Fibroblast of skin of back (primary cell): ENCODE measurements around the gene FHL2.
A peak's percentile ranks its signal among the peaks of the same experiment; 100 is the strongest.

ENCODE experiments used
- DNase-seq: peaks from one replicate; pipeline ENCODE4 v3.0.0-alpha.2; 2013

The FHL2 gene

DNA sequence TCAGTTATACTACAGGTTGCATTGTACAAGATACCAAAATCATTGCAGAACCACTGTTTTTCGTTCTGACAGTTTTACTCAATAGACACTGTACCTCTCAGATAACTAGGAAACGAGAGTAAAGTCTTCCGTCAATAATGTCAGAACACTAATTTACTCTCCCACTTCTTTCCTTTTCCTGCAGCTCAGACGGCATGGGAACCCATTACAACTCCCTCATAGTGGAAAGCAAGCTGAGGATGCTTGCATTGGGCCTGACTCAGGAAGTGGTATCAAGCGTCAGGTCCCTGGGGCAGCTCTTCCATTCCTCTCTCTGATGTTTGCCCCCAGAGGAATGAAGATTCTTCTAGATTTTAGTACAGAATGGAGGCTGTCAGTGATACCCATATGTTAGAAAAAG is 23.9 kb upstream of the FHL2 start:
- DNase-seq, result no peak

DNA sequence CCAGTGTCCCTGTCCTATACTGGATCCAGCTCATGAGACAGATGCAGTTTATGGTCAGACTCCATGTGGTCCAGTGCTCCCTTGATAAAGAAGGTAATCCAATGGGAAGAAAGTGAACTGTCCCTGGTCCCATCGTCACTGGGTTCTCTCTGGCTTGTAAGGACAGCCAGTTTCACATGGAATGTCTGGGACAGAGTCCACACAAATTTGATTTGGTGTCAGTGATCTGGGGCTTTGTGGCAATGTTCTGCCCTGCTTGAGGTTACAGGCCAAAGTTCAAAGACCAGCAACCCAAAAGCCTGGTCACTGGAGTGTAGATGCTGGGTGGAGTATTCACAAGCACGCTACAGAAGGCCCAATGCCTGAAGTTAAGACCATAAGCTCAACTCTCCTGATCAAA is 22.2 kb upstream of the FHL2 start:
- no peak for DNase-seq

DNA sequence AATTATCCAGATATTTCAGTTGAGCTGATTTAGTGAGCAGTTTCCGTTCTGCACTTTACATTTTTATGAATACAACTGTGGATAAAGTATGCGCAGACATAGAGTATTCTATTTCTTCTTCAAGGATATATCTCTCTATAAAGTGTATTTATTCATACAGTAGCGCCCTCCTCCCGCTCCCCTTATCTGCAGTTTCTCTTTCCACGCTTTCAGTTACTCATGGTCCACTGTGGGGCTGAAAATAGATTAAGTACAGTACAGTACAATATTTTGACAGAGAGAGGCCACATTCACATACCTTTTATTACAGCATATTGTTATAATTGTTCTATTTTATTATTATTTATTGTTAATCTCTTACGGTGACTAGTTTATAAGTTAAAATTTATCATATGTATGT is 19.7 kb upstream of the FHL2 start:
- DNase-seq, result no peak

GRCh38 chr2:105417857-105418436 is 19.1 kb upstream of the FHL2 start:
- DNase-seq, result peak; percentile 65

DNA sequence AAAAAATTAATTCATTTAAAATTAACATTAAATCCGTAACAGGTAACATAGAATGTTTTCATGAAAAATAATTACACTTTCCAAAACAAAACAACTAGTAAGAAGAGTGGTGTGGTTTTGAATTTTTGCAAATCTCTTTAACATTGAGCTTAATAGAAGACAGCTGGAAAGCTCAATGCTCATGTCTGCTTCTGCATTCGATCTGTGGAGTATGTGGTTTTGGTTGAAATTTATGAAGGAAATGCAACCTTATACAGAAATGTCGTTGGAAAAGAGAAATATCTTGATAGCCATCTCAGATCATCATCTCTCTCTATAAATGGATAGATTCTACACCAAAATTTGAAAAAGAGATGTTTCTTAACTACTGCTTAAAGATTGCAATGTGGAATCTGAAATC is 17.3 kb upstream of the FHL2 start:
- no peak for DNase-seq

GRCh38 chr2:105415007-105415406 is 16.2 kb upstream of the FHL2 start:
- DNase-seq, result no peak

DNA sequence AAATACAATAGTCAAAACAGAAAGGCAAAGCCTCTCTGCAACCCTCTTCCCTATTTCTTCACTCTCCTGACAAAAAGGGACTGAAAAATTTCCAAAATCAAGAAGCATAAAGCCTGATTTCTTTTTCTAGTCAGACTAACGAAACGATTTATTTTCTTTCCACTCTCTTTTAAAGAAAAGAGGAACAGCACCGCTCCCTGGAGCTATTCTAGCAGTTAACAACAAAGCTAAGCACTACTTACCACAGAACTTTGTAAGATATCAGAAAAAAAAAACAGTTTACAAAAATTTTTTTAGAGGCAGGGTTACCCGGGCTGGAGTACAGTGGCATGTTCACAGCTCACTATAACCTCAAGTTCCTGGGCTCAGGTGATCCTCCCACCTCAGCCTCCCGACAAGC is 14.4 kb upstream of the FHL2 start:
- DNase-seq, result no peak

- DNase-seq, result no peak
Measured at GRCh38 chr2:105412584-105412983, 13.7 kb upstream of the FHL2 start.

DNA sequence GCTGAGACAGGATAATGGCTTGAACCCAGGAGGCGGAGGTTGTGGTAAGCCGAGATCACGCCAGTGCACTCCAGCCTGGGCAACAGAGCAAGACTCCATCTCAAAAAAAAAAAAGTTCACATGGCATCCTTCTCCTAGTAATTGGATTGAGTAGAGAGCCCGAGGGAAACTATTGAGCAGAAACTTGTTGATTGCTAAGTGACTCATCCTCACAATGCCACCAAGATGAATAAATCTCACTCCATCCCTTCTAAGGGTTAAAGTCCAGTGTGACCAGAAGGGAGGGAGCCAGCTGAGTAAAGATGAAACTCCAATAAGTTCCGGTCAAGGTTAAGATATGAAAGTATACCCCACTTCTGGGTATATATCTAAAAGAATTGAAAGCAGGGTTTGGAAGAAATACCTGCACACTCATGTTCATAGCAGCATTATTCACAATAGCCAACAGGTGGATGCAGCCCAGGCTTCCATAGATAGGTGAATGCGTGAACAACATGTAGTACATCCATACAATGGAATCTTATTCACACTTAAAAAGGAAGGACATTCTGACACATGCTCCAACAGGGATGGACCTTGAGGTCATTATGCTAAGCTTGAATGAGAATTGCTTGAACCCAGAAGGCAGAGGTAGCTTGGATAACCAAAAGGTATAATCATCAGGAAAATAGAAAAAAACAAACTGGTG is 13.0 kb upstream of the FHL2 start:
- DNase-seq, result no peak

DNA sequence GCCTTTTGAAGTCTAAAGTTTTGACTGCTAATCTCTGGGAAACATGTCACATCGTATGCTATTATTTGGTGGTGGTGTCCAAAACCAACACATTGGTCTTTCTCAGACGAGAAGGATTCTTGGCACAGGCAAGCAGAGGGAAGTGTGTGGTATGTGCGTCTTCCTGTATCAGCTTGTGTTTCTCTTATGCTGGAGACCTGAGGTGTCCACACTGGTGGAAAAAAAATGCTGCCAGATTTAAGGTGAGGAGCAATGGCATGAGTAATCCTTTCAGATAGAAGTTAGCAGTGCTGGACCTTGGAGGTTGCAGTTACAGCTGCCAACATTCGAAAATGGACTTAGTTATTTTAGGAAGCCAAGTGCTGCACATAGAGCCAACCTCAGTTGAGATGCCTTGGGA is 11.7 kb upstream of the FHL2 start:
- peak; percentile 44 for DNase-seq

- peak; percentile 73 for DNase-seq
Measured at GRCh38 chr2:105409717-105410116, 10.9 kb upstream of the FHL2 start.

- no peak for DNase-seq
Measured at GRCh38 chr2:105407946-105408743, 9.3 kb upstream of the FHL2 start.

- peak; percentile 92 for DNase-seq
Measured at GRCh38 chr2:105406221-105406620, 7.4 kb upstream of the FHL2 start.

DNA sequence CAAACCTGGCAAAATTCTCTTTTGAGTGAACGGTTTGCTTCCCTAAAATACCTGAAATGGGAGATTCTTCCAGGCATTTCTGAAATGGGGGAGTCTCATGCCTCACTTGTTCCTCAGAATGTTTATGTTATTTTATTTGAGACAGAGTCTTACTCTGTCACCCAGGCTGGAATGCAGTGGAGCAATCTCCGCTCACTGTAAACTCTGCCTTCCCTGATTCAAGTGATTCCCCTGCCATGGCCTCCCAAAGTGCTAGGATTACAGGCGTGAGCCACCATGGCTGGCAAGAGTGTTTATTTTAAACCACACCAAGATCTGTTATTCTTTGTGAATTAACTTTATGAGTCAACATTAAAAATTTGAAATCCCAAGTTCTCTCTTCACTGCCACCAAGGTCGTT is 6.4 kb upstream of the FHL2 start:
- DNase-seq, result peak; percentile 94

DNA sequence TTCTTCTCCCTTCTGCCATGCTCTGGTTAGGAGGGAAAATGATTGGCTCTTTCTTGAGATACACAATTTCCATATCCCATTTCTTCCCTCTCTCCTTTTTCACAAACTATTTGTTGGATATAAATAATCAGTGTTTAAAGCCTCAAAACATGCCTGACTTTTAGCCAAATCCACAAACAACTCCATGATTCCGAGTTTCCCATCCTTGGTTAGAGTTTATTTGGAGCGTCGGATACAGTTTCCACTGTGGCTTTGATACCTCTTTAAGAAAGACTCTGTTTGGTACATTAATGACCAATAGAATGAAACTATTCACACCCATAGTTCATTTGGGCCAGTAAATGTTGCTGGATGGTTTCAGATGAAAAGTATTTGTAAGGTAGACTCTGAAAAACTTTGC is 5.9 kb upstream of the FHL2 start:
- no peak for DNase-seq

DNA sequence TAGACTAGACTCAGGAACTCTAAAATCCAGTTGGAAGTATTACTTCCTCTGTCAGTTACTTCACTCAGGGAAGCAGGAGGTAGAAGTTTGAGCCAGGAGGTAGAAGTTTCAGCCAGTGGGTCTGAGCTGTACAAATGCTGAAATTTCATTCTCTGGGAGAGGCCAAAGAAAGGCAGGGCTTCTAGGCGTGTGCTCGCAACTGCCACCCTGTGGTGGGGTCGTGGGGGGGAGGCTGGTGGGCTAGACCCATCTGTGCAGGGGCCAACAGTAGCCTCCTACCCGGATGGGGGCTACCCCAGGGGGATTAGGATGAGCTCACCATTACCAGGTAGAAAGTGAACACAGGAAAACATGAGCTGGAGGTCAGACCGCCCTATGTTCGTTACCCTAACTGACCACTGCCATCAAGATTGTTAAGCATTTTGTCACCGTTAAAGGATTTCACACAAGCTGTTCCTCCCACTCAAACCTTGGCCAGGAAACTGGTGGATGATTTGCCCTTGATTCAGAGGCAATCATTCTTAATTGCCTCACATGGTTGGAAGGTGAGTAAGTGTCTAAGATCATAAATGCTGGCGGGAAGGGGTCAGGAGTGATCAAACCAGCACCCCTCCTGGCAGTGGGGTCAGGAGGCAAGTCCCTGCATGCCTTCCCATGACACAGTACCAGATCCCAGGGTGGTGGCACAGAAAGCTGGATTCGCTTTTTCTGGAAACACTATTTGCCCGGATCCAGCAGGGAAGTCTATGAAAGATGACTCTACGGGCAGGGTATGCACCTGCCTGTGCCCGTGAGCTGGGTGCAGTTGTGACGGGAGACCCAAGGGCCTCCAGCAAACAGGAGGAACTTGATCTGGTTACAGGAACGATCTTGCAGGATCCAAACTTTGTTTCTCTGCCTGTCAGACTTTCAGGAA is 5.2 kb upstream of the FHL2 start:
- DNase-seq, result peak; percentile 93

DNA sequence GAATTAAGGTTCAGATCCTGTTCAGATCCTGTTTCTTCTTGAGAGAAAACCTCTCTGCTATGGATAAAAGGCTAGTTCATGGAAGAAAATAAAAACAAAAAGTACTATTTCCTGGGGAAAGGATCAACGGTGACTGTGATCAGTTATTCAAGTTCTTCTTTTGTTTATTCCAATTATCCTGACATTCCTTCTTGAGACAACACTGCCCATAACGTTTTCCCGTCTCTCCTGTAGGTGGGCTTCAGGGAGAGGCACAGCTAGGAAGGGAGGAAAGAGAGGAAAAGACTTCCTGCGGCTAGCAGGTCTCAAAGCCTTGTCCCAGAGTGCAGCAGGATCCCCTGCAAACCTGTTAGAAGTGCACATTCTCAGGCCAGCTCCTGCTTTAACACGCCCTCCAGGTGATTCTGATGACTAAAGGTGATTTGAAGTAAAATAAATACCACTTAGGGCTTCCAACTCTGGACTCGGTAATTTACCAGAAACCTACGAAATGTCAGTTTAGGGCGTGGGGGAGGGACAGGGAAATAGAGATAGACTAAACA is 4.5 kb upstream of the FHL2 start:
- no peak for DNase-seq

DNA sequence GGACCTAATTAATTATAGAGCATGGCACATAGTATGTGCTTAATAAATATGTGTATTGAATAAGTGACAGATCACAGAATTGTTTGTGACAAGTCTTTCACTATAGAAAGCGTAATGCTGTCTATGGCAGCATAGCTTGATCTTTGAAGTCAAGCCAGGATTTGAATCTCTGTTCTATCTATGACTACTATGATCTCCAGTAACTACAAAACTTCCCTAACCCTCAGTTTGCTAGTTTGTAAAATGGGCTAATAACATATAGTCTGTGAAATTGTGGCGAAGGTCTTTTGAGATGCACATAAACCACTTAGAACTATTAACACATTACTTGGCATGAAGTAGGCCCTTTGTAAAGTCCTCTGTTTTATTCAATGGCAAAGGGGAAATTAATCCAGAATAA is 4.0 kb upstream of the FHL2 start:
- DNase-seq, result no peak

DNA sequence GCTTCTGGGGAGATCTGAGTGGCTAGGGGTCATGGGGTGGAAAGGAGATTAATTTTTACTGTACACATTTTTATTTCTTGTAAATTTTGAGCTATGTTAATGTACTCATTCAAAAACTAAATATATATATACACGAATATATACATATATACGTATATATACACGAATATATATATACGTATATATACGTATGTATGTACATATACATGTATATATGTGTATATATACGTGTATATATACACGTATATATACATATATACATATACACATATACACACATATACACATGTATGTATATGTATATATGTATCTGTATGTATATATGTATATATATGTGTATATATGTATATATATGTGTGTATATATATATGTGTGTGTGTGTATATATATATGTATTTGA is 3.0 kb upstream of the FHL2 start:
- DNase-seq, result no peak

- no peak for DNase-seq
Measured at GRCh38 chr2:105400138-105400540, 1.3 kb upstream of the FHL2 start.

- no peak for DNase-seq
Measured at GRCh38 chr2:105399207-105399861, 483 bp upstream of the FHL2 start.

- DNase-seq, result no peak
Measured at GRCh38 chr2:105397953-105398335, 907 bp downstream of the FHL2 start.
